ENCODE data around the gene FCAR.
"Not testable (repeated sequence)": the region's sequence is repeated elsewhere in the genome, so short reads cannot be mapped to it uniquely, and the experiment has no call there.

The FCAR gene

DNA sequence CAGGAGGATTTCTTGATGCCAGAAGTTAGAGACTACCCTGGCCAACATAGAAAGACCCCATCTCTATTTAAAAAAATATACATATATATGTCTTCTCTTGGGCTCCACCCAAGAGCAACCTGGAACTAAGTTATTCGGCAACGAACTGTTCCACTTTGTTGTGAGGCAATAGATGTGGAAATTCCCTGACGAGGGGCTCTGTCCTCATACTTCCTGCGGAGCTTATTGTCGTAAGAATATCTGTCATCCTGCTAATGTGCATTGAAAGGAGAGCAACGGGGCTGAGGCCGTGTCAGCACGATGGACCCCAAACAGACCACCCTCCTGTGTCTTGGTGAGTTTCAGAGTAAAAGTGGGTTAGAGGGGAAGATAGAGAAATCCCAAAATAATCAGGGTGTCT, at the start of gene FCAR:
Gene FCAR, plus strand, starts transcription at position 246 of the 400 bp plus-strand sequence. Its CDS starts 55 bp downstream, at position 301.
- H3K4me3 ChIP-seq (ENCODE audit: low read length): no peak within 1 kb of the TSS
- no peak for DNase-seq (ENCODE audit: low read depth)
- TF ChIP-seq, protein P1, sequence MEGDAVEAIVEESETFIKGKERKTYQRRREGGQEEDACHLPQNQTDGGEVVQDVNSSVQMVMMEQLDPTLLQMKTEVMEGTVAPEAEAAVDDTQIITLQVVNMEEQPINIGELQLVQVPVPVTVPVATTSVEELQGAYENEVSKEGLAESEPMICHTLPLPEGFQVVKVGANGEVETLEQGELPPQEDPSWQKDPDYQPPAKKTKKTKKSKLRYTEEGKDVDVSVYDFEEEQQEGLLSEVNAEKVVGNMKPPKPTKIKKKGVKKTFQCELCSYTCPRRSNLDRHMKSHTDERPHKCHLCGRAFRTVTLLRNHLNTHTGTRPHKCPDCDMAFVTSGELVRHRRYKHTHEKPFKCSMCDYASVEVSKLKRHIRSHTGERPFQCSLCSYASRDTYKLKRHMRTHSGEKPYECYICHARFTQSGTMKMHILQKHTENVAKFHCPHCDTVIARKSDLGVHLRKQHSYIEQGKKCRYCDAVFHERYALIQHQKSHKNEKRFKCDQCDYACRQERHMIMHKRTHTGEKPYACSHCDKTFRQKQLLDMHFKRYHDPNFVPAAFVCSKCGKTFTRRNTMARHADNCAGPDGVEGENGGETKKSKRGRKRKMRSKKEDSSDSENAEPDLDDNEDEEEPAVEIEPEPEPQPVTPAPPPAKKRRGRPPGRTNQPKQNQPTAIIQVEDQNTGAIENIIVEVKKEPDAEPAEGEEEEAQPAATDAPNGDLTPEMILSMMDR (conservative IDR thresholded peaks at IDR 0.05; ENCODE audit: low read length): no peak

DNA sequence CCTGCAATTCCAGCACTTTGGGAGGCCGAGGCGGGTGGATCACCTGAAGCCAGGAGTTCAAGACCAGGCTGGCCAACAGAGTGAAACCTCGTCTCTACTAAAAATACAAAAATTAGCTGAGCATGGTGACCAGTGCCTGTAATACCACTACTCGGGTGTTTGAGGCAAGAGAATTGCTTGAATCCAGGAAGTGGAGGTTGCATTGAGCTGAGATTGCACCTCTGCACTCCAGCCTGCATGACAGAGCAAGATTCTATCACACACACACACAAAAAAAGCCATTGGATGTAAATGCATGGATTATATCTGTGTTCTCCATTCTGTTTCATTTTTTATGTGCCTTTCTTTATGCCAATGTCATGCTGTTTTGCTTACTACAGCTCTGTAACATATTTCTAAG, 49.6 kb upstream of the FCAR start:
- not testable (repeated sequence) for DNase-seq (ENCODE audit: low read depth); H3K4me3 ChIP-seq (ENCODE audit: low read length)

DNA sequence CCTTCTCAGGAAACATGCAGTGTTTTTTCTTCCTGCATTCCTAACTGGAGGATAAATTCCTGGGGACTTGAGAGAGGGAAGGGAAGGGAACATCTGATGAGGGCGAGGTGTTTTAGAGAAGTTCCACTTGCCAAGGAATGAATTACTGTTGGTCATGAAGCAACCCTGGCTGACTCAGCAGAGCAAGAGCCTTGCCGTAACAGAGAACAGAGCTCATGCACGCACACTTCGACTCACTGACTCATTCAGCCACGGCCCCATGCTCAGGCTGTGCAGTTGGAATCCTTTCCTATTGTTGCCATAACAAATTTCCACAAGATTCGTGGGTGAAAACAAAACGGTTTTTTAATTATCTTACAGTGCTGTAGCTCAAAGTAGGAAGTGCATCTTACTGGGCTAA, 48.7 kb upstream of the FCAR start:
- DNase-seq (ENCODE audit: low read depth); H3K4me3 ChIP-seq (ENCODE audit: low read length): not testable (repeated sequence)

DNA sequence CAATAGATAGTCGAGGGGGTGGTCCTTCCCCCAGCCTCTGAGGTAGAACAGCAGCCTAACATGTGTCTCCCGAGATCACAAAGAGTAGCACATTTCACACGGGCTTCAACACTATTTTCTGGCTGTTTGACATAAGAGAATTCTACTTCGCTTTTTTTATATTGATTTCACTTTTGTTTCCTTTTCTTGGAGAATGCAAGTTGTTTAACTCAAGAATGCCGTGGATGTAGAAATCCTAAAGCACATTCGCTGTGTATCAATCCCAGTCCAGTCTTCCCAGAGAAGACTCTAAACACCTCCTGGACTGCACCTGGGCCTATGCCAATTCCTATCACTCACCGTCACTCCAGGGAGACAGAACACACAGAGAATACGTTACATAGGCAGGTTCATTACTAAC, 46.0 kb upstream of the FCAR start:
- not testable (repeated sequence) for DNase-seq (ENCODE audit: low read depth); H3K4me3 ChIP-seq (ENCODE audit: low read length)

DNA sequence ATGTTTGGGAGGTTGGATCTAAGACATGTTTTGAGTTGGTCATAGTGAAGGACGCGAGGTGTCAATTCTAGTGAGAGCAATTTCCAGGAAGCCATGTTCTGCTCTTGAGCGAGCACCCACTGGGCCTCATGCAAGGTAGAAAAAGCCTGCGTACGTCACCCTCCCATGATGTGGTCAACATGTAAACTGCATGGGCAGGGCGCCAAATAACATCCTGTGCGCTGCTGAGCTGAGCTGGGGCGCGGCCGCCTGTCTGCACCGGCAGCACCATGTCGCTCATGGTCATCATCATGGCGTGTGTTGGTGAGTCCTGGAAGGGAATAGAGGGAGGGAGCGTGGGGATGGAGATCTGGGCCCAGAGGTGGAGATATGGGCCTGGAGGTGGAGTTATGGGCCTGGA, 41.5 kb upstream of the FCAR start, which contains the start of gene KIR2DS4:
Gene KIR2DS4, plus strand, starts transcription at position 181 of the 400 bp plus-strand sequence.
- not testable (repeated sequence) for H3K4me3 ChIP-seq (ENCODE audit: low read length); DNase-seq (ENCODE audit: low read depth)

DNA sequence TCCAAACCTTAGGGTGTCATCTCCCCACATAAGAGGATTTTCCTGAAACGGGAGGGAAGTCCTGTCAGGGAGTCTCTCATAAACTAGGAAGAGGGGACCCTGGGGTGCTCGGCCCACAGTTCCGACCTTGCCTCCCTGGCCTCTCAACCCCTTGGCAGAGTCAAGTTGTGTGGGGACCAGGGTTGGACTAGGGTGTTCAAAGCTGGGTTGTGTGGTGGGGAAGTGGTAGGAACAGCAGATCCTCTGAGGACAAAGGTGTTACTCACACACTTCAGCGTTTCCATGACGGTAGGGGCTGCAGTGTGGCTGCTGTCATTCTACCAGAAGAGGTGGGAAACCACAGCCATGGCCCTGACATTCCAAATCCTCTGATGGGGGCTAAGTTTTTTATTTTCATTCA, 38.9 kb upstream of the FCAR start:
- not testable (repeated sequence) for H3K4me3 ChIP-seq (ENCODE audit: low read length); DNase-seq (ENCODE audit: low read depth)

DNA sequence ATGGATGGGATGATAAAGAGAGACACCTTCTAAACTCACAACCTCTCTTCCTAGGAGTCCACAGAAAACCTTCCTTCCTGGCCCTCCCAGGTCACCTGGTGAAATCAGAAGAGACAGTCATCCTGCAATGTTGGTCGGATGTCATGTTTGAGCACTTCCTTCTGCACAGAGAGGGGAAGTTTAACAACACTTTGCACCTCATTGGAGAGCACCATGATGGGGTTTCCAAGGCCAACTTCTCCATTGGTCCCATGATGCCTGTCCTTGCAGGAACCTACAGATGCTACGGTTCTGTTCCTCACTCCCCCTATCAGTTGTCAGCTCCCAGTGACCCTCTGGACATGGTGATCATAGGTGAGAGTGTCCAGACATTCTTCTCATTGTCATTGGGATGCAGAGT, 36.5 kb upstream of the FCAR start:
- not testable (repeated sequence) for DNase-seq (ENCODE audit: low read depth); H3K4me3 ChIP-seq (ENCODE audit: low read length)

DNA sequence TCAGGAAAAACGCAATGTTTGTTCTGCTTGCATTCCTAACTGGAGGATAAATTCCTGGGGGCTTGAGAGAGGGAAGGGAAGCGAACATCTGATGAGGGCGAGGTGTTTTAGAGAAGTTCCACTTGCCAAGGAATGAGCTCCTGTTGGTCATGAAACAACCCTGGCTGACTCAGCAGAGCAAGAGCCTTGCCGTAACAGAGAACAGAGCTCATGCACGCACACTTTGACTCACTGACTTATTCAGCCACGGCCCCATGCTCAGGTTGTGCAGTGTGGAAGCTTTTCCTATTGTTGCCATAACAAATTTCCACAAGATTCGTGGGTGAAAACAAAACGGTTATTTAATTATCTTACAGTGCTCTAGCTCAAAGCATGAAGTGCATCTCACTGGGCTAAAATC, 30.9 kb upstream of the FCAR start:
- not testable (repeated sequence) for H3K4me3 ChIP-seq (ENCODE audit: low read length); DNase-seq (ENCODE audit: low read depth)

DNA sequence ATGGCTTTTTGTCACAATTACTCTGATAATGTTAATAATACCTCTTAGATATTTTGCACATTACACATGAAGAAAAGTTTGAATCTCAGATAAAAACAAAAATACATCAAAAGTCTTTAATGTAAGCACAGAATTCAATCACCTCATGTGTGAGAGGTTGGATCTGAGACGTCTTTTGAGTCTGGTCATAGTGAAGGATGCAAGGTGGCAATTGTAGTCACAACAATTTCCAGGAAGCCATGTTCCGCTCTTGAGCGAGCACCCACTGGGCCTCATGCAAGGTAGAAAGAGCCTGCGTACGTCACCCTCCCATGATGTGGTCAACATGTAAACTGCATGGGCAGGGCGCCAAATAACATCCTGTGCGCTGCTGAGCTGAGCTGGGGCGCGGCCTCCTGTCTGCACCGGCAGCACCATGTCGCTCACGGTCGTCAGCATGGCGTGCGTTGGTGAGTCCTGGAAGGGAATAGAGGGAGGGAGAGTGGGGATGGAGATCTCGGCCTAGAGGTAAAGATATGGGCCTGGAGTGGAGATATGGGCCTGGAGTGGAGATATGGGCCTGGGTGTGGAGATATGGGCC, 23.9 kb upstream of the FCAR start, which contains the start of gene KIR3DL2:
Gene KIR3DL2, plus strand, starts transcription at position 383 of the 580 bp plus-strand sequence. Its CDS starts 33 bp downstream, at position 416.
- H3K4me3 ChIP-seq (ENCODE audit: low read length); DNase-seq (ENCODE audit: low read depth): not testable (repeated sequence)

DNA sequence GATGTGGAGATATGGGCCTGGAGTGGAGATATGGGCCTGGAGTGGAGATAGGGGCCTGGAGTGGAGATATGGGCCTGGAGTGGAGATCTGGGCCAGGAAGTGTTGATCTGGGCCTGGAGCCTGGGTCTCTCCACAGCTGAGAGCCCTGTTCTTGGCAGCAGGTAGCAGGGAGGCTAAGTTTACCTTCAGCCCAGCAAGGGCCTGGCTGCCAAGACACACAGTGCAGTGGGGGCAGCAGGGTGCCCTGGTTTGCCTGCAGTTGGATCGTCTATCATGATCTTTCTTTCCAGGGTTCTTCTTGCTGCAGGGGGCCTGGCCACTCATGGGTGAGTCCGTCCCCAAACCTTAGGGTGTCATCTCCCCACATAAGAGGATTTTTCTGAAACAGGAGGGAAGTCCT, 23.1 kb upstream of the FCAR start:
- no peak overlapping the region for H3K4me3 ChIP-seq (ENCODE audit: low read length)
- DNase-seq (ENCODE audit: low read depth): no peak
- TF ChIP-seq, protein P1 (conservative IDR thresholded peaks at IDR 0.05; ENCODE audit: low read length): no peak

DNA sequence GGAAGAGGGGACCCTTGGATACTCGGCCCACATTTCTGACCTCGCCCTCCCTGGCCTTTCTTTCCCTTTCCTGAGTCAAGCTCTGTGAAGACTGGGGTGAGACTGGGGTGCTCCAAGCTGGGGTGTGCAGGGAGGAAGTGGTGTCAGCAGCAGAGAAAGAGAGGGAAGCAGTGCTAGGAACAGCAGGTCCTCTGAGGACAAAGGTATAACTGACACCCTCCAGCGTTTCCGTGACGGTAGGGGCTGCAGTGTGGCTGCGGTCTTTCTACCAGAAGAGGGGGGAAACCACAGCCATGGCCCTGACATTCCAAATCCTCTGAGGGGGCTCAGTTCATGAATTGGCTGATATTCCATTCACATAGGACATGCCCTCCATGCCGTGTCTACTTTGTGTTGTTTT, 22.7 kb upstream of the FCAR start:
- H3K4me3 ChIP-seq (ENCODE audit: low read length): no peak overlapping the region
- no peak for DNase-seq (ENCODE audit: low read depth)
- TF ChIP-seq, protein P1 (conservative IDR thresholded peaks at IDR 0.05; ENCODE audit: low read length): no peak

DNA sequence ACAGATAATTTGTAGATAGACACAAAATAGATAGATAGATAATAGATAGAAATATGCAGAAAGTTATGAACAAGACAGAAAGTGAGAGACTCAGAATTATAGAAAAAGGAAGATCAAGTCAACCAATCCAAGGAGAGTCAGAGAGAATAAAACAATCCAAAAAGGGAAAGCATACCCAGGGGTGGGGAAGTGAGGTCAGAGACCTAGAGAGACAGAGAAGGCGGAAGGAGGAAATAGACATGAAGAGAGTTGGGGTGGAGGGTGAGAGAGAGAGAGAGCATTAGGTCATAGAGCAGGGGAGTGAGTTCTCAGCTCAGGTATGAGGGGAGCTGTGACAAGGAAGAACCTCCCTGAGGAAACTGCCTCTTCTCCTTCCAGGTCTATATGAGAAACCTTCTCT, 18.8 kb upstream of the FCAR start:
- not testable (repeated sequence) for DNase-seq (ENCODE audit: low read depth)

DNA sequence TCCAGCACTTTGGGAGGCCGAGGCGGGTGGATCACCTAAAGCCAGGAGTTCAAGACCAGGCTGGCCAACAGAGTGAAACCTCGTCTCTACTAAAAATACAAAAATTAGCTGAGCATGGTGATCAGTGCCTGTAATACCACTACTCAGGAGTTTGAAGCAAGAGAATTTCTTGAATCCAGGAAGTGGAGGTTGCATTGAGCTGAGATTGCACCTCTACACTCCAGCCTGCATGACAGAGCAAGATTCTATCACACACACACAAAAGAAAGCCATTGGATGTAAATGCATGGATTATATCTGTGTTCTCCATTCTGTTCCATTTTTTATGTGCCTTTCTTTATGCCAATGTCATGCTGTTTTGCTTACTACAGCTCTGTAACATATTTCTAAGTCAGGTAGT, 15.6 kb upstream of the FCAR start:
- not testable (repeated sequence) for DNase-seq (ENCODE audit: low read depth); H3K4me3 ChIP-seq (ENCODE audit: low read length)

More for the DNA sequence above, 18.8 kb upstream of the FCAR start:
- H3K4me3 ChIP-seq (ENCODE audit: low read length): not testable (repeated sequence)

DNA sequence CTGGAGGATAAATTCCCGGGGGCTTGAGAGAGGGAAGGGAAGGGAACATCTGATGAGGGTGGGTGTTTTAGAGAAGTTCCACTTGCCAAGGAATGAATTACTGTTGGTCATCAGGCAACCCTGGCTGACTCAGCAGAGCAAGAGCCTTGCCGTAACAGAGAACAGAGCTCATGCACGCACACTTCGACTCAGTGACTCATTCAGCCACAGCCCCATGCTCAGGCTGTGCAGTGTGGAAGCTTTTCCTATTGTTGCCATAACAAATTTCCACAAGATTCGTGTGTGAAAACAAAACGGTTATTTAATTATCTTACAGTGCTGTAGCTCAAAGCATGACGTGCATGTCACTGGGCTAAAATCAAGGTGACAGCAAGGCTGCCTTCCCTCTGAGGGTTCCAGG, 14.6 kb upstream of the FCAR start:
- DNase-seq (ENCODE audit: low read depth); H3K4me3 ChIP-seq (ENCODE audit: low read length): not testable (repeated sequence)

DNA sequence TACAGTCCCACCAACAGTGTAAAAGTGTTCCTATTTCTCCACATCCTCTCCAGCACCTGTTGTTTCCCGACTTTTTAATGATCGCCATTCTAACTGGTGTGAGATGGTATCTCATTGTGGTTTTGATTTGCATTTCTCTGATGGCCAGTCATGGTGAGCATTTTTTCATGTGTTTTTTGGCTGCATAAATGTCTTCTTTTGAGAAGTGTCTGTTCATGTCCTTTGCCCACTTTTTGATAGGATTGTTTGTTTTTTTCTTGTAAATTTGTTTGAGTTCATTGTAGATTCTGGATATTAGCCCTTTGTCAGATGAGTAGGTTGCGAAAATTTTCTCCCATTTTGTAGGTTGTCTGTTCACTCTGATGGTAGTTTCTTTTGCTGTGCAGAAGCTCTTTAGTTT, 10.6 kb upstream of the FCAR start:
- not testable (repeated sequence) for DNase-seq (ENCODE audit: low read depth); H3K4me3 ChIP-seq (ENCODE audit: low read length)

Data from AG10803 (cell line).